NCI-H748 treated with DMSO at 0.1 percent for 48 hours (cell line): Measurements from ENCODE around the gene BOD1L1.

Source experiments
- DNase-seq: peaks from one replicate; lab custom pipeline; 2025; lab: John Stamatoyannopoulos, UW

Gene BOD1L1

GRCh38 chr4:13524504-13525243 is 102.9 kb downstream of the BOD1L1 start:
- DNase-seq = no peak

GRCh38 chr4:13523591-13524503 is 103.7 kb downstream of the BOD1L1 start:
- DNase-seq = no peak

DNA sequence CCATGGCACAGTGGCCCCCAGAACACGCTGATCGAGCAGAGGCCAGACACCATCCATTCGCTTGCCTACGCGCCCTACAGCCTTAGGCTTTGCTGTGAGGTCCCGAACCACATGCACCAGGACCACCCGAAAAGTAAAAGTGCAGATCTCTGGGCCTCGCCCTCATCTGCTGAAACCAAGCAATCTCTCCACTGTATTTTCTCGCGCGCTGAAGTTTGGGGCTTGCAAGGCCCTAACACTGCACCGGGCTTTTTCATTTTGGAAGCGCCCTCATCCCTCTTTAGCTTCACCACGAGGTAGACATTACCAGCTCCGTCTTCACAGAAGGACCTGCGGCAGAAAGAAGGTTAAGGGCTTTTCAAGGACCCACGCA is 104.4 kb downstream of the BOD1L1 start:
- DNase-seq = no peak

GRCh38 chr4:13522282-13523104 is 105.0 kb downstream of the BOD1L1 start:
- no peak for DNase-seq

- DNase-seq = no peak
These were observed 106.5 kb downstream of the BOD1L1 start for GRCh38 chr4:13521047-13521446.
